Measurements from ENCODE around the gene TTC34.

Gene TTC34

GRCh38 chr1:2801535-2802291 is at the start of gene TTC34:
TSS of gene TTC34 (minus strand) at chr1:2801693. CDS start at chr1:2800827, 866 bp downstream.
- DNase-seq: no peak

- no peak for DNase-seq
These were observed 49.0 kb upstream of the TTC34 start for GRCh38 chr1:2850502-2850901.

GRCh38 chr1:2848006-2848670 is 46.6 kb upstream of the TTC34 start:
- DNase-seq: no peak

- no peak for DNase-seq
These were observed 45.8 kb upstream of the TTC34 start for GRCh38 chr1:2847086-2847985.

- DNase-seq: no peak
These were observed 44.4 kb upstream of the TTC34 start for GRCh38 chr1:2845869-2846268.

GRCh38 chr1:2840036-2840809 is 38.7 kb upstream of the TTC34 start:
- DNase-seq: peak; percentile 50

GRCh38 chr1:2837823-2838222 is 36.3 kb upstream of the TTC34 start:
- no peak for DNase-seq

GRCh38 chr1:2837316-2837715 is 35.8 kb upstream of the TTC34 start:
- no peak for DNase-seq

- DNase-seq: no peak
These were observed 35.0 kb upstream of the TTC34 start for GRCh38 chr1:2836333-2836970.

GRCh38 chr1:2835650-2836159 is 34.2 kb upstream of the TTC34 start:
- DNase-seq: no peak

- no peak for DNase-seq
These were observed 33.5 kb upstream of the TTC34 start for GRCh38 chr1:2834741-2835564.

- no peak for DNase-seq
These were observed 32.6 kb upstream of the TTC34 start for GRCh38 chr1:2834146-2834475.

GRCh38 chr1:2833454-2834145 is 32.1 kb upstream of the TTC34 start:
- no peak for DNase-seq

- no peak for DNase-seq
These were observed 31.3 kb upstream of the TTC34 start for GRCh38 chr1:2832506-2833453.

GRCh38 chr1:2831596-2832212 is 30.2 kb upstream of the TTC34 start:
- DNase-seq: no peak

GRCh38 chr1:2830761-2831425 is 29.4 kb upstream of the TTC34 start:
- DNase-seq: no peak

GRCh38 chr1:2829846-2830615 is 28.5 kb upstream of the TTC34 start:
- DNase-seq: no peak

Data from activated T-cell treated with anti-CD3 and anti-CD28 coated beads for 4 hours (primary cell).